ENCODE data around the gene CNPY1.

DNA sequence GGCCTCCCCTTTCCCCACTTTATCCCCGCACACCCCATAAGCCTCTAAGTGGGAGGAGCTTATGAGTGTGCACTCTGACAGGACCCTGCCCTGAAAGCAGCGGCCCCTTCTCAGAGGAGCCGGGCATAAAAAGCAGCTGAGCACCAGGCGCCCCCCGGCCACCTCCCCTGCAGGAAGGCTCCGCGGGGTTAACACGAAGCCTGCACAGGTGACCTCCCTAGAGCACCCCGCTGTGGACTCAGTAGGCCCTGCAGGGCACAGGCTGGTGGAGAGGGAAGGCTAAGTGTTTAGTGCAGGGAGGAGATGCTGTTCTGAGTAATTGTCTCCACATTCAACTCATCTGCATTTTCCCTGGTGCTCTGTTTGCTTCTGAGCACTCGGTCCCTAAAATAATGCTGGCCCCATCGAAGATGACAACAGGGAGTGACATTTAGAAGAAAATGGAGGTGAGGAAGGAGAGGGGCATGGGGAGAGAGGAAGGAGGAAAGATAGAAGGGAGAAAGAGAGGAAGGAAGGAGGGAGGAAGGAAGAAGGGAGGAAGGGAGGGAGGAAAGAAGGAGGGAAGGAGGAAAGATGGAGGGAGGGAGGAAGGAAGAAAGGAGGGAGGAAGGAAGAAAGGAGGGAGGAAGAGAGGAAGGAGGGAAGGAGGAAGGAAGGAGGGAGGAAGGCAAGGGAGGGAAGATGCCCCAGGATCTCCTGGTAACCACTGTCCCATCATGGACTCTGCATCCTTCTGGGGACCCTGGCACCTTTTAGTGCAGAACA, 25.4 kb upstream of the CNPY1 start:
- TF ChIP-seq POLR2A (IDR thresholded peaks at IDR 0.05) (no peak), POLR2AphosphoS5 (IDR thresholded peaks at IDR 0.05) (no peak)
- TF ChIP-seq, protein P1, sequence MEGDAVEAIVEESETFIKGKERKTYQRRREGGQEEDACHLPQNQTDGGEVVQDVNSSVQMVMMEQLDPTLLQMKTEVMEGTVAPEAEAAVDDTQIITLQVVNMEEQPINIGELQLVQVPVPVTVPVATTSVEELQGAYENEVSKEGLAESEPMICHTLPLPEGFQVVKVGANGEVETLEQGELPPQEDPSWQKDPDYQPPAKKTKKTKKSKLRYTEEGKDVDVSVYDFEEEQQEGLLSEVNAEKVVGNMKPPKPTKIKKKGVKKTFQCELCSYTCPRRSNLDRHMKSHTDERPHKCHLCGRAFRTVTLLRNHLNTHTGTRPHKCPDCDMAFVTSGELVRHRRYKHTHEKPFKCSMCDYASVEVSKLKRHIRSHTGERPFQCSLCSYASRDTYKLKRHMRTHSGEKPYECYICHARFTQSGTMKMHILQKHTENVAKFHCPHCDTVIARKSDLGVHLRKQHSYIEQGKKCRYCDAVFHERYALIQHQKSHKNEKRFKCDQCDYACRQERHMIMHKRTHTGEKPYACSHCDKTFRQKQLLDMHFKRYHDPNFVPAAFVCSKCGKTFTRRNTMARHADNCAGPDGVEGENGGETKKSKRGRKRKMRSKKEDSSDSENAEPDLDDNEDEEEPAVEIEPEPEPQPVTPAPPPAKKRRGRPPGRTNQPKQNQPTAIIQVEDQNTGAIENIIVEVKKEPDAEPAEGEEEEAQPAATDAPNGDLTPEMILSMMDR (IDR thresholded peaks at IDR 0.05) = no peak
